ENCODE data around the gene ENOX1. TPM values are rescaled to one million over a fixed set of nuclear protein-coding genes. Genes with fewer than 3 reads are reported as not detected.

Gene ENOX1
- total and polyA plus RNA-seq, 2 of the 8 experiments (the other 6 are each of a cell fraction or from before 2014, with no cell fraction given): 0.23 to 0.37 TPM

- H2BK15ac ChIP-seq (ENCODE audit: low read length): no peak overlapping the region
- no peaks in the 10 kb centered on the region for H3K79me1 ChIP-seq (ENCODE audit: low read depth, low read length)
- H2BK20ac ChIP-seq (ENCODE audit: low read length): no peak overlapping the region
- H4K8ac ChIP-seq (ENCODE audit: extremely low read depth, insufficient read depth, low read length): no peak overlapping the region
- H2BK5ac ChIP-seq (ENCODE audit: low read depth, low read length): no peak overlapping the region
- POLR2A ChIA-PET (ENCODE audit: partially characterized antibody): no interaction called here
- no peak overlapping the region for H2AK5ac ChIP-seq (ENCODE audit: low read depth, low read length)
- FAIRE-seq: no peak
- no peaks in the 10 kb centered on the region for H3K79me2 ChIP-seq (ENCODE audit: control insufficient read depth in 1 of 2, insufficient read depth in 2 of 2, low read length in 2 of 2)
- H3K23me2 ChIP-seq (ENCODE audit: low read depth, low read length): peaks cover 9% of the 10 kb centered on the region; the same call in 1 of the 2 replicates
- no peak overlapping the region for H3K23ac ChIP-seq (ENCODE audit: insufficient read length)
- 93% methylated on average over 5 of the region's 5 CpGs; no CpG with 5 or more reads in 1 of the 2 experiments for WGBS, 2 experiments (ENCODE audit: extremely low coverage in 1 of 2, insufficient coverage in 1 of 2, insufficient read length in 1 of 2, insufficient replicate concordance in 2 of 2, low coverage in 1 of 2, low lambda C conversion rate in 2 of 2, missing lambda C conversion rate in 1 of 2)
- no peak overlapping the region for H3K9ac ChIP-seq (replicated peaks in 1 of 4; ENCODE audit: extremely low read depth in 1 of 4, low read depth in 3 of 4, low read length in 3 of 4)
- no peaks in the 10 kb centered on the region for H3K4me1 ChIP-seq (replicated peaks in 1 of 4; ENCODE audit: control insufficient read depth in 3 of 4, insufficient read depth in 4 of 4, low read length in 3 of 4)
- H2AFZ ChIP-seq (ENCODE audit: low read length): no peak overlapping the region
- H3K14ac ChIP-seq (ENCODE audit: insufficient read length): no peak overlapping the region
- H2BK12ac ChIP-seq (ENCODE audit: low read depth, low read length): no peak overlapping the region
- no peaks in the 10 kb centered on the region for H3K27me3 ChIP-seq (replicated peaks in 1 of 4; ENCODE audit: control insufficient read depth in 3 of 4, extremely low read depth in 1 of 4, insufficient read depth in 3 of 4, low read length in 3 of 4)
- H3K4ac ChIP-seq (replicated peaks; ENCODE audit: insufficient read length, low read depth, low read length): no peak overlapping the region
- H3K9me3 ChIP-seq (ENCODE audit: insufficient read depth in 2 of 2, low read depth in 1 of 2, low read length in 1 of 2): no peaks in the 10 kb centered on the region
- no peak overlapping the region for H3K4me3 ChIP-seq (ENCODE audit: extremely low read depth in 1 of 4, insufficient read depth in 2 of 4, low read depth in 3 of 4, low read length in 4 of 4)
- no peak overlapping the region for H3K4me2 ChIP-seq (ENCODE audit: insufficient read depth in 1 of 2, low read depth in 2 of 2, low read length in 2 of 2)
- CTCF ChIA-PET (ENCODE audit: partially characterized antibody): interaction anchor here (0.9 to 1.4 kb wide), 2 partner anchors 10 to 12 kb away, joined by 3 to 4 read pairs; no protein-coding TSS in a partner anchor
- no peak overlapping the region for H3K18ac ChIP-seq (ENCODE audit: extremely low read depth, low read length)
- DNase-seq (ENCODE audit: low read depth in 1 of 2, low spot score in 2 of 2): no peak
- H4K5ac ChIP-seq (ENCODE audit: insufficient read length, low read depth, low read length): no peak overlapping the region
- no peak overlapping the region for H2BK120ac ChIP-seq (replicated peaks; ENCODE audit: low read depth, low read length)
- H4K91ac ChIP-seq (replicated peaks; ENCODE audit: insufficient read length, low read length): no peak overlapping the region
- no peak overlapping the region for H3K56ac ChIP-seq (replicated peaks; ENCODE audit: insufficient read length, low read depth, low read length)
- no peaks in the 10 kb centered on the region for H3K36me3 ChIP-seq (ENCODE audit: control insufficient read depth in 2 of 4, insufficient read depth in 4 of 4, low read length in 3 of 4)
- H3K27ac ChIP-seq (ENCODE audit: low read depth, low read length): no peak overlapping the region
- H4K20me1 ChIP-seq (replicated peaks in 1 of 2; ENCODE audit: control insufficient read depth in 1 of 2, insufficient read depth in 2 of 2, low read length in 2 of 2): no peaks in the 10 kb centered on the region
- TF ChIP-seq SP4 (IDR thresholded peaks at IDR 0.05; ENCODE audit: low read length) (no peak), SIN3A (conservative IDR thresholded peaks at IDR 0.05 in 1 of 2, IDR thresholded peaks at IDR 0.05 in 1 of 2; ENCODE audit: low read depth in 1 of 2, low read length in 2 of 2) (no peak), RFX5 (IDR thresholded peaks at IDR 0.05; ENCODE audit: borderline replicate concordance, low read depth, low read length) (no peak), TEAD4 (IDR thresholded peaks at IDR 0.05; ENCODE audit: low read depth, low read length) (no peak), FOSL1 (IDR thresholded peaks at IDR 0.05; ENCODE audit: insufficient read depth, low read depth, low read length) (no peak), CBX8 (IDR thresholded peaks at IDR 0.05; ENCODE audit: borderline replicate concordance, low read depth, low read length) (no peak), SUZ12 (IDR thresholded peaks at IDR 0.05; ENCODE audit: low read length) (no peak), SIX5 (IDR thresholded peaks at IDR 0.05; ENCODE audit: low read depth, low read length) (no peak), CTBP2 (IDR thresholded peaks at IDR 0.05; ENCODE audit: borderline replicate concordance, insufficient read depth, insufficient read length, low read length) (no peak), GABPA (IDR thresholded peaks at IDR 0.05; ENCODE audit: borderline replicate concordance, insufficient read depth, low read length) (no peak), MAX (IDR thresholded peaks at IDR 0.05) (no peak), SIRT6 (IDR thresholded peaks at IDR 0.05; ENCODE audit: low read length) (no peak), RBBP5 (IDR thresholded peaks at IDR 0.05; ENCODE audit: borderline replicate concordance, low read depth, low read length) (no peak)
These were observed 495.3 kb downstream of the ENOX1 start for GRCh38 chr13:43291287-43292060.

All from H1 (cell line).